Loucy (cell line): Measurements from ENCODE around the gene HCRT.
A peak's percentile ranks its signal among the peaks of the same experiment; 100 is the strongest.

Source experiments
- H2AFZ ChIP-seq: fragments of 200-600 bp; sonication (generic); 2 replicates; pipeline ENCODE4 v1.6.0; 2016; ENCODE audit warnings: antibody characterized with exemption, mild to moderate bottlenecking, low read length, moderate library complexity
- H3F3A ChIP-seq: fragments of 200-600 bp; 2 replicates; pipeline ENCODE4 v1.6.0; 2016; ENCODE audit warnings: antibody characterized with exemption, low read depth, mild to moderate bottlenecking
- H3K27me3 ChIP-seq: fragments of 200-600 bp; sonication (generic); 2 replicates; pipeline ENCODE4 v1.6.1; 2014; ENCODE audit warnings: low read length, mild to moderate bottlenecking; ENCODE audit not compliant: insufficient read depth, poor library complexity, severe bottlenecking
- H3K36me3 ChIP-seq: fragments of 200-600 bp; sonication (generic); 2 replicates; pipeline ENCODE4 v1.6.1; 2016; ENCODE audit warnings: low read length; ENCODE audit not compliant: insufficient read depth
- H3K4me1 ChIP-seq: fragments of 200-600 bp; sonication (generic); 2 replicates; pipeline ENCODE4 v1.5.1; 2014; ENCODE audit warnings: low read length, mild to moderate bottlenecking; ENCODE audit not compliant: insufficient read depth, poor library complexity, severe bottlenecking
- H3K4me2 ChIP-seq: fragments of 200-600 bp; sonication (generic); 2 replicates; pipeline ENCODE4 v1.6.0; 2014; ENCODE audit warnings: antibody characterized with exemption, low read length, low read depth, mild to moderate bottlenecking; ENCODE audit not compliant: poor library complexity, severe bottlenecking
- H3K4me3 ChIP-seq: fragments of 200-600 bp; sonication (generic); 2 replicates; pipeline ENCODE4 v1.5.1; 2014; ENCODE audit warnings: low read length, mild to moderate bottlenecking, mixed read lengths; ENCODE audit not compliant: poor library complexity, severe bottlenecking
- H3K79me2 ChIP-seq: fragments of 200-600 bp; sonication (generic); 2 replicates; pipeline ENCODE4 v1.6.1; 2014; ENCODE audit warnings: low read length; ENCODE audit not compliant: insufficient read depth
- H3K9ac ChIP-seq: fragments of 200-600 bp; sonication (generic); 2 replicates; pipeline ENCODE4 v1.6.0; 2014; ENCODE audit warnings: mild to moderate bottlenecking, low read depth, low read length, moderate library complexity; ENCODE audit not compliant: poor library complexity, severe bottlenecking
- H3K9me2 ChIP-seq: fragments of 200-600 bp; sonication (generic); replicated peaks from 2 replicates; pipeline ENCODE4 v1.6.1; 2016; ENCODE audit warnings: low read depth, low read length, mixed read lengths
- H3K9me3 ChIP-seq: fragments of 200-600 bp; sonication (generic); 2 replicates; pipeline ENCODE4 v1.6.1; 2014; ENCODE audit warnings: mild to moderate bottlenecking, antibody characterized with exemption, low read length, low read depth; ENCODE audit not compliant: insufficient read depth
- H4K20me1 ChIP-seq: fragments of 200-600 bp; sonication (generic); 2 replicates; pipeline ENCODE4 v1.6.0; 2014; ENCODE audit warnings: antibody characterized with exemption, low read length, mild to moderate bottlenecking; ENCODE audit not compliant: insufficient read depth, poor library complexity, severe bottlenecking
- CTCF ChIP-seq: fragments of 200-600 bp; sonication (generic); conservative IDR thresholded peaks from 2 replicates; pipeline ENCODE4 v1.5.1; 2014; ENCODE audit warnings: mild to moderate bottlenecking, antibody characterized with exemption, low read length
- EZH2phosphoT487 ChIP-seq: fragments of 200-600 bp; IDR thresholded peaks from 2 replicates; pipeline ENCODE4 v1.6.1; 2018; ENCODE audit warnings: antibody characterized with exemption, mild to moderate bottlenecking, moderate library complexity, borderline replicate concordance

Gene HCRT

GRCh38 chr17:42198897-42199296, 13.6 kb upstream of the HCRT start:
- Histone ChIP-seq H3K9me2 (no peaks in the 10 kb centered on the region), H3K9me3 (no peaks in the 10 kb centered on the region), H2AFZ (no peak overlapping the region), H3K9ac (no peak overlapping the region), H3F3A (no peaks in the 10 kb centered on the region), H3K4me3 (no peak overlapping the region), H3K79me2 (no peaks in the 10 kb centered on the region), H3K4me2 (no peak overlapping the region), H3K27me3 (no peaks in the 10 kb centered on the region), H4K20me1 (no peaks in the 10 kb centered on the region), H3K4me1 (peaks cover under 1% of the 10 kb centered on the region), H3K36me3 (peaks cover 36% of the 10 kb centered on the region; the same call in 1 of the 2 replicates)
- TF ChIP-seq CTCF, result no peak
- no peak for TF ChIP-seq EZH2phosphoT487

GRCh38 chr17:42197564-42198156, 12.4 kb upstream of the HCRT start:
- Histone ChIP-seq H4K20me1 (no peaks in the 10 kb centered on the region), H3F3A (no peaks in the 10 kb centered on the region), H3K4me1 (peaks cover 12% of the 10 kb centered on the region), H3K4me3 (no peak overlapping the region), H3K9ac (no peak overlapping the region), H2AFZ (no peak overlapping the region), H3K79me2 (peaks cover 10% of the 10 kb centered on the region; the same call in 1 of the 2 replicates), H3K27me3 (no peaks in the 10 kb centered on the region), H3K9me3 (no peaks in the 10 kb centered on the region), H3K36me3 (peaks cover 25% of the 10 kb centered on the region; the same call in 1 of the 2 replicates), H3K4me2 (no peak overlapping the region), H3K9me2 (no peaks in the 10 kb centered on the region)
- no peak for TF ChIP-seq CTCF
- TF ChIP-seq EZH2phosphoT487, result no peak

- no peaks in the 10 kb centered on the region for H3F3A ChIP-seq
- peak within 1 kb of the TSS; percentile 95 for H3K4me3 ChIP-seq
- H3K9me2 ChIP-seq, result no peaks in the 10 kb centered on the region
- H3K9me3 ChIP-seq, result no peaks in the 10 kb centered on the region
- H4K20me1 ChIP-seq, result no peaks in the 10 kb centered on the region
- TF ChIP-seq CTCF, result no peak
- TF ChIP-seq EZH2phosphoT487, result no peak
- peaks cover 10% of the 10 kb centered on the region; the same call in 1 of the 2 replicates for H3K79me2 ChIP-seq
- H3K4me1 ChIP-seq, result peaks cover 12% of the 10 kb centered on the region
- peak within 1 kb of the TSS; percentile 80 for H3K9ac ChIP-seq
- H2AFZ ChIP-seq, result peak within 1 kb of the TSS; percentile 94
- H3K36me3 ChIP-seq, result no peaks in the 10 kb centered on the region
- H3K27me3 ChIP-seq, result no peaks in the 10 kb centered on the region
- peak within 1 kb of the TSS; percentile 91 for H3K4me2 ChIP-seq
Observed at GRCh38 chr17:42193969-42194899, 9.0 kb upstream of the HCRT start, which contains the start of gene GHDC. GHDC (minus strand) TSS chr17:42194494; CDS start chr17:42193581, 913 bp downstream.
